IMR-90 (cell line): ENCODE measurements around the gene AADACL4. TPM values are rescaled to one million over a fixed set of nuclear protein-coding genes. Genes with fewer than 3 reads are reported as not detected.

ENCODE experiments used
- ATAC-seq: fragments of 200-7000 bp; cut with Tn5 transposase; 2 replicates; pipeline ENCODE4 v1.9.1; 2020; ENCODE audit warnings: low read depth, mild to moderate bottlenecking, moderate library complexity
- BruUV-seq: library from RNA; stranded (reverse); fragments of 400-500 nt; replicated peaks from 2 replicates; lab custom pipeline; 2021; lab: Mats Ljungman, UMichigan
- CTCF ChIA-PET: fragments of 300-600 bp; formaldehyde crosslinking; extraction: SDS; loops from one replicate; lab custom pipeline; 2021; ENCODE audit warnings: antibody characterized with exemption; lab: Yijun Ruan, JAX
- POLR2A ChIA-PET: fragments of 300-600 bp; sonication (Branson Sonifier 250); formaldehyde crosslinking; loops from one replicate; lab custom pipeline; 2022; ENCODE audit warnings: antibody characterized with exemption; ENCODE audit not compliant: unreplicated experiment; lab: Charles Lee
- DNase-seq: peaks from one replicate; pipeline ENCODE4 v3.0.0; 2013
- H2AFZ ChIP-seq: replicated peaks from 2 replicates; pipeline ENCODE3; 2013; ENCODE audit warnings: low read length, mild to moderate bottlenecking; ENCODE audit not compliant: poor library complexity
- H2AK5ac ChIP-seq: 2 replicates; pipeline ENCODE4 v1.6.1; 2013; ENCODE audit warnings: low read depth, low read length, inconsistent platforms
- H2AK9ac ChIP-seq: replicated peaks from 2 replicates; pipeline ENCODE3; 2013; ENCODE audit warnings: mild to moderate bottlenecking, low read depth, low read length, moderate library complexity; ENCODE audit not compliant: poor library complexity
- H2BK120ac ChIP-seq: 2 replicates; pipeline ENCODE4 v1.6.1; 2013; ENCODE audit warnings: low read depth, low read length, inconsistent platforms
- H2BK15ac ChIP-seq: 3 replicates; pipeline ENCODE4 v1.6.1; 2013; ENCODE audit warnings: low read depth, low read length, inconsistent platforms
- H2BK20ac ChIP-seq: 2 replicates; pipeline ENCODE4 v1.6.1; 2013; ENCODE audit warnings: low read depth, mild to moderate bottlenecking, inconsistent platforms, low read length, moderate library complexity
- H2BK5ac ChIP-seq: 2 replicates; pipeline ENCODE4 v1.6.1; 2013; ENCODE audit warnings: mild to moderate bottlenecking, low read depth, low read length, inconsistent platforms; ENCODE audit not compliant: poor library complexity, severe bottlenecking
- H3K14ac ChIP-seq: replicated peaks from 2 replicates; pipeline ENCODE4 v1.6.1; 2013; ENCODE audit warnings: low read depth, low read length, inconsistent platforms
- H3K18ac ChIP-seq: 2 replicates; pipeline ENCODE4 v1.6.1; 2013; ENCODE audit warnings: low read depth, low read length, control low read depth
- H3K23ac ChIP-seq: 2 replicates; pipeline ENCODE4 v1.6.1; 2013; ENCODE audit warnings: low read depth, low read length, inconsistent platforms
- H3K27ac ChIP-seq: 2 replicates; pipeline ENCODE4 v1.5.1; 2013; ENCODE audit warnings: mild to moderate bottlenecking, control low read depth, low read length; ENCODE audit not compliant: insufficient read depth
- H3K27me3 ChIP-seq: 2 replicates; pipeline ENCODE4 v1.6.1; 2013; ENCODE audit warnings: low read length; ENCODE audit not compliant: control insufficient read depth, insufficient read depth
- H3K36me3 ChIP-seq: 2 replicates; pipeline ENCODE4 v1.6.1; 2013; ENCODE audit warnings: low read length, mixed read lengths; ENCODE audit not compliant: control insufficient read depth, insufficient read depth
- H3K4ac ChIP-seq: 2 replicates; pipeline ENCODE4 v1.6.1; 2013; ENCODE audit warnings: low read depth, low read length, inconsistent platforms
- H3K4me1 ChIP-seq: 2 replicates; pipeline ENCODE4 v1.6.1; 2013; ENCODE audit warnings: low read length, mixed read lengths; ENCODE audit not compliant: control insufficient read depth, insufficient read depth
- H3K4me2 ChIP-seq: 2 replicates; pipeline ENCODE4 v1.6.1; 2013; ENCODE audit warnings: low read depth, mild to moderate bottlenecking, control low read depth, low read length, moderate library complexity
- H3K4me3 ChIP-seq: 2 replicates; pipeline ENCODE4 v1.5.1; 2013; ENCODE audit warnings: low read depth, mild to moderate bottlenecking, control low read depth, low read length, moderate library complexity; ENCODE audit not compliant: insufficient read depth
- H3K56ac ChIP-seq: 2 replicates; pipeline ENCODE4 v1.6.1; 2013; ENCODE audit warnings: low read length, inconsistent platforms; ENCODE audit not compliant: insufficient read depth; ENCODE audit errors: extremely low read depth
- H3K79me1 ChIP-seq, 2 experiments: 2 replicates each; pipeline ENCODE4 v1.6.1; 2013; ENCODE audit warnings: low read length in 2 of 2, inconsistent platforms in 1 of 2, low read depth in 1 of 2
- H3K9ac ChIP-seq: 2 replicates; pipeline ENCODE4 v1.6.1; 2013; ENCODE audit warnings: low read depth, low read length, control low read depth
- H3K9me1 ChIP-seq: 2 replicates; pipeline ENCODE4 v1.6.1; 2013; ENCODE audit warnings: low read length, inconsistent platforms; ENCODE audit not compliant: insufficient read depth
- H3K9me3 ChIP-seq: 2 replicates; pipeline ENCODE4 v1.6.1; 2013; ENCODE audit warnings: low read length; ENCODE audit not compliant: control insufficient read depth, insufficient read depth
- H4K20me1 ChIP-seq: 2 replicates; pipeline ENCODE4 v1.6.1; 2013; ENCODE audit warnings: low read length, inconsistent platforms; ENCODE audit not compliant: insufficient read depth
- H4K5ac ChIP-seq: 2 replicates; pipeline ENCODE4 v1.6.1; 2013; ENCODE audit warnings: mild to moderate bottlenecking, low read depth, low read length, control low read depth
- H4K8ac ChIP-seq, 2 experiments: 2 replicates each; pipeline ENCODE4 v1.6.1; 2013; ENCODE audit warnings: low read depth in 2 of 2, low read length in 2 of 2, control low read depth in 1 of 2, inconsistent platforms in 1 of 2
- H4K91ac ChIP-seq: 2 replicates; pipeline ENCODE4 v1.6.1; 2013; ENCODE audit warnings: low read depth, low read length, inconsistent platforms; ENCODE audit not compliant: insufficient read depth
- CTCF ChIP-seq: conservative IDR thresholded peaks from 2 replicates; pipeline ENCODE4 v1.5.1; 2012; ENCODE audit warnings: mild to moderate bottlenecking, low read depth, low read length, improper control_type of control experiment
- POLR2A ChIP-seq: IDR thresholded peaks from 2 replicates; pipeline ENCODE4 v1.6.1; 2012; ENCODE audit warnings: mild to moderate bottlenecking, low read depth, low read length
- RAD21 ChIP-seq: IDR thresholded peaks from 2 replicates; pipeline ENCODE4 v1.6.1; 2012; ENCODE audit warnings: low read length, improper control_type of control experiment
- RCOR1 ChIP-seq: IDR thresholded peaks from 2 replicates; pipeline ENCODE4 v1.6.1; 2012; ENCODE audit warnings: mild to moderate bottlenecking, low read length, improper control_type of control experiment; ENCODE audit not compliant: insufficient replicate concordance
- SMC3 ChIP-seq: fragments of 150-350 bp; IDR thresholded peaks from 2 replicates; pipeline ENCODE4 v1.6.1; 2016; ENCODE audit warnings: low read depth, mild to moderate bottlenecking, antibody characterized with exemption, low read length, moderate library complexity
- WGBS, 2 experiments: methylation state at CpG; one replicate each; pipeline versions ENCODE4 v1.1.5 to v1.1.7; 2013; ENCODE audit warnings: missing lambda C conversion rate in 2 of 2; ENCODE audit not compliant: insufficient read length in 1 of 2; ENCODE audit errors: extremely low coverage in 2 of 2; 5-methylcytosine and 5-hydroxymethylcytosine counted together
- dilution Hi-C: fragments of 300-500 bp; cut with HindIII; formaldehyde crosslinking; loops from one replicate; pipeline ENCODE4 v1.14.3; 2018; ENCODE audit warnings: low sequenced_read_pairs; ENCODE audit not compliant: unreplicated experiment
- in situ Hi-C: fragments of 300-500 bp; cut with MboI; formaldehyde crosslinking; loops from 3 replicates; pipeline ENCODE4 v1.14.3; 2019; ENCODE audit warnings: low sequenced_read_pairs, inconsistent platforms, mixed read lengths
- intact Hi-C: fragments of 100-400 bp; cut with micrococcal nuclease; formaldehyde crosslinking; loops from 2 replicates; pipeline ENCODE4 v1.10.0; 2022
- polyA plus RNA-seq, 3 experiments: library from polyadenylated mRNA; depleted of rRNA; stranded (reverse); fragments of >200 nt; gene quantifications; 2 replicates each; pipeline ENCODE4 v1.2.3, GENCODE V29; 2012; ENCODE audit warnings: low replicate concordance in 1 of 3
- total RNA-seq: library from RNA; depleted of rRNA; stranded (reverse); fragments of >200 nt; gene quantifications from 2 replicates; pipeline ENCODE4 v1.2.3, GENCODE V29; 2012

The AADACL4 gene
- total and polyA plus RNA-seq, 2 of the 4 experiments (the other 2 are of a cell fraction), result not detected

DNA sequence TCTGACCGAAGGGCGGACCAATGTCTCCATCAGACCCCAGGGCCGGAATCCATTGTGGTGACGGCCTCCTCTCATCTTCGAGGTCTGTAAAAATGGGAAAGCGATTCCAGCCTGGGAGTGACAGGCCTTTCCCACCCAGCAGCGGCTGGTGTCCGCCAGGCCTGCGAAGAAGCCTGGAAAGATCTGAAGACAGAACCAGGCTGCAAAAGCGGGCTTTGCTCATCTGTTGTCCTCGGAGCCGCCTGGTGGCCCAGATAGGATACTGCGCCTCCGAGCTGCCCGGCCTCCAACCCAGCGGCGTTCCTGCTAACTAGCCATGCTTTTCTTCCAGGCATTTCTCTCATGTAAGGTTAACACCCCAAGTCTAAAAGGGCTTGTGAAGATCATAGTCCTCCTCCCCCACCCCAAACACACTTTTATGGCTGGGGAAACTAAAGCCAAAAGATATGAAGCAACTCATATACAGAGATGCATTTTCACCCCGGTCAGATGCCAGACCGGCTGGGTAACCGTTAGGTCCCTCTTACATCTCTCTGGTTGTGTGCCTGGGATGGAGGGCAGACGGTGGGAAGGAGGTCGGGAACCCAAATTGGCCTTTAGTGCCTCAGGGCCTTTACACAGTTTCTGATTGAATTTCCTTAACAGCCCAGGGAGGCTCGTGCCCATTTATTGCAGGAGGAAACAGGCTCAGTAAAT lies 23.9 kb upstream of the AADACL4 start:
- no peak overlapping the region for H3K18ac ChIP-seq

More for the DNA sequence above, 23.9 kb upstream of the AADACL4 start:
- DNase-seq (peak; percentile 87), ATAC-seq (peak; percentile 72)
- H4K8ac ChIP-seq, result peak overlapping the region; percentile 55 to 90; a peak in 2 of 4 replicates
- H2BK5ac ChIP-seq, result no peak overlapping the region
- H3K79me1 ChIP-seq, result peaks cover under 1 to 10% of the 10 kb centered on the region in 2 experiments; a peak in 2 of 4 replicates
- in situ Hi-C loops (loop anchor here (5.0 to 25.0 kb wide), 3 partner anchors 65 to 308 kb away; no protein-coding TSS in a partner anchor), dilution Hi-C loops (no loop called here), intact Hi-C loops (loop anchor here (1.0 to 5.0 kb wide), 6 partner anchors 39 to 306 kb away; no protein-coding TSS in a partner anchor)
- no peak overlapping the region for H2BK20ac ChIP-seq
- peaks cover 18% of the 10 kb centered on the region for H3K4me1 ChIP-seq
- peak overlapping the region; percentile 67 for H4K91ac ChIP-seq
- H4K20me1 ChIP-seq, result no peaks in the 10 kb centered on the region
- no peak overlapping the region for H3K14ac ChIP-seq
- H2BK15ac ChIP-seq, result peak overlapping the region; percentile 6; the same call in 1 of the 3 replicates
- no peak overlapping the region for H3K27ac ChIP-seq
- peak overlapping the region; percentile 28; the same call in 1 of the 2 replicates for H3K9ac ChIP-seq
- TF ChIP-seq CTCF (peak; percentile 96), RAD21 (peak; percentile 99), POLR2A (peak; percentile 54; the same call in 1 of the 2 replicates), SMC3 (peak; percentile 97), RCOR1 (no peak)
- peak overlapping the region; percentile 63 for H2AK9ac ChIP-seq
- BruUV-seq, result no TSS peak
- H3K27me3 ChIP-seq, result no peaks in the 10 kb centered on the region
- 17% methylated on average over 6 of the region's 23 CpGs; no CpG with 5 or more reads in 1 of the 2 experiments for WGBS, 2 experiments
- H3K4me3 ChIP-seq, result no peak overlapping the region
- 0 out of 2 replicates have a peak overlapping the region, but pooled peaks have one; percentile 66 for H3K23ac ChIP-seq
- no peaks in the 10 kb centered on the region for H3K36me3 ChIP-seq
- H2AK5ac ChIP-seq, result peak overlapping the region; percentile 51; the same call in 1 of the 2 replicates
- H3K4ac ChIP-seq, result peak overlapping the region; percentile 80
- H3K4me2 ChIP-seq, result no peak overlapping the region; the same call in 1 of the 2 replicates
- ChIA-PET POLR2A (no interaction called here), CTCF (interaction anchor here (0.5 to 1.1 kb wide), 7 partner anchors 10 to 442 kb away, joined by 3 to 4 read pairs (median 3); no protein-coding TSS in a partner anchor)
- no peaks in the 10 kb centered on the region for H3K9me3 ChIP-seq
- peak overlapping the region; percentile 52 for H2AFZ ChIP-seq
- H3K56ac ChIP-seq, result no peak overlapping the region; the same call in 1 of the 2 replicates
- H4K5ac ChIP-seq, result no peak overlapping the region
- no peaks in the 10 kb centered on the region for H3K9me1 ChIP-seq
- peak overlapping the region; percentile 72 for H2BK120ac ChIP-seq
